Head of caudate nucleus (tissue), 42 donors: ENCODE results near the gene NEU4.
A peak's percentile ranks its signal among the peaks of the same experiment; 100 is the strongest.

Source experiments
- DNase-seq, 42 donors: peaks; one replicate each; pipeline versions ENCODE4 v3.0.0 to v3.0.0-alpha.2; 2020 to 2021; ENCODE audit warnings: mixed read lengths in 7 of 42
- intact Hi-C: fragments of 100-400 bp; cut with DNase I; formaldehyde crosslinking; loops from one replicate; pipeline ENCODE4 v1.15.0; 2022

The NEU4 gene

GRCh38 chr2:241842620-241843211 is 33.7 kb downstream of the NEU4 start:
- DNase-seq: peak in 17 of 42 donors; percentile 16 to 63 (median 33)
- intact Hi-C loops: no loop called here

DNA sequence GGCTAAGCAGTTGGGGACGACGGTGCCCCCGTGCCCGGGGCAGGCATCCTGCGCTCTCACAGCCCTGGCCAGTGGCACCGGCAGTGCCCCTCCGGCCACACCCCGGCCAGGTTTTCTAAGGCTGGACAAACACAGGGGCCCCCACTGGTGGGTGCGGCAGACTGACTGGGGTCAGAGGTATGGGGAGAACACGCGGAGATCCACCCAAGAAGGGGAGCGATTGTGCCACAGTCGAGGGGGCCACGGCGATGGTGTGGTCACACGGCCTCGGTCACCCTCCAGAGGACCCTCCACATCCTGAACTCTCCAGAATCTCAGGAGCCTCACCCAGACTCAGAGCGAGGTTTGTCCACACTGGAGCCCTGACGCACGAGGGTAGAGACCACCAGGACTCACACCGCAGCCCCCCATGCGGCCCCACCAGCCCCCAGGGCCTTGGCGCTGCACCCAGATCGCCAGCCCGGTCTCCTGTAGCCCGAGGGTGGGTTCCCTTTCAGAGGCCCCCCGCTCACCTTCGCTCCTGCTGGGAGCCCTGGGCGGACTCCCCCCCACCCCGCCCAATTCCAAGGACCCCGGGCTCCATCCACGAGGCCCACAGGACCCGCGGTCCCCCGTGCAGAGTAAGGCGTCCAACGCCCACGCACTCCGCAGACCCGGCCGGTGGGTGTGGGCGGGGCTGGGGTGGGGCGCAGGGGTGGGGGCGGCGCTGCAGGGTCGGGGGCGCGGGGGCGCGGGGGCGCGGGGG is 34.5 kb downstream of the NEU4 start:
- peak in 1 of 42 donors; percentile 28 for DNase-seq
- intact Hi-C loops: no loop called here

- intact Hi-C loops: no loop called here
- peak in 28 of 42 donors; percentile 25 to 75 (median 48) for DNase-seq
These were observed 35.2 kb downstream of the NEU4 start for GRCh38 chr2:241844066-241844728.

DNA sequence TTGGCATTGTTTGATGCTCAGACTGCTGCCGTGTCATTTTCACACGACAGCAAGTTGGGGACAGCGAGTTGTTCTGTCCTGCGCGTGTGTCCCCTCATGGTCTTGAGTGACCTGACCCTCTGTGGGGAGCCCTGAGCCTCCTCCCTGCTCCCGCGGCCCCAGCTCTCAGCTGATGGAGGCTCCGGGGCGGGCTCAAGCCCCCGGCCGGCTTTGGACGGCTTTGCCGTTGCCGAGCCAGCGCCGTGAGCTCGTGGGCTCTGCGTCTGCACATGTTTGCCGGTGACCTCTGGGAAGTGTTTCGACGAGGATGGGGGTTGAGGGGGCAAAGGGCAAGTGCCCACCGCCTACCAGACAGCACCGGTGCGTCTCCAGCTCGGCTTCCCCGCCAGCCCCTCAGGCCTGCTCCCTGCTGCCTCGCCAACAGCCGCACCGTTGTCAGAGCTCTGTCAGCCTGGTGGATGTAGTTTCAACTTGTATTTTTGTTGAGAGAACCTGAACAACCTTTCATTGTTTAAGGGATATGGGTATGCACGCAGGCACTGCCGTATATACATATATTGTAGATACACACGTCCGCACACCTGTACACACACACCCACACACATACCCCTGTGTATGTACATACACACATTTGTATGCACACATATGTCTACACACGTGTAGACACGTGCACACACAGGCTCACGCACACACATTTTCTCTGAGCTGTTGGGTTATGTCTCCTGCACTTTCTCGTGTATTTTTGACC is 36.0 kb downstream of the NEU4 start:
- intact Hi-C loops: no loop called here
- DNase-seq: peak in 1 of 42 donors; percentile 11

DNA sequence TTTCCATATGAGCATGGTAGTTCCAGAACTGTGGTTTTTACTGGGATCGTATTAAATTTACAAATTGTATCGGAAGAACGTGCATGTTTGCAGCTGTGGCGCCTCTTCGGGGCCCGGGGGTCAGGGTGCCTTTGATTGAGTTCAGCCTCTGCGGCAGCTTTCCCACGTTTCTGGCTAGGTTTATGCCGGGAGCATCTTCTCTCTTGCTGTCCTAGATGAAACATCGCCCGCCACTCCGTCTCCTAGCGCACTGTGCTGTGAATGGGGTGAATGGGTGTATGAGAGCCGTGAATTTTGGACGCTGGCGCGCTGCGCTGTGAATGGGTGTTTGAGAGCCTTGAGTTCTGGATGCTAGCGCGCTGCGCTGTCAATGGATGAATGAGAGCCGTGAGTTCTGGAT is 37.4 kb downstream of the NEU4 start:
- no peak for DNase-seq
- intact Hi-C loops: no loop called here

GRCh38 chr2:241848761-241849615 is 40.0 kb downstream of the NEU4 start:
- intact Hi-C loops: no loop called here
- peak in 1 of 42 donors; percentile 11 for DNase-seq

DNA sequence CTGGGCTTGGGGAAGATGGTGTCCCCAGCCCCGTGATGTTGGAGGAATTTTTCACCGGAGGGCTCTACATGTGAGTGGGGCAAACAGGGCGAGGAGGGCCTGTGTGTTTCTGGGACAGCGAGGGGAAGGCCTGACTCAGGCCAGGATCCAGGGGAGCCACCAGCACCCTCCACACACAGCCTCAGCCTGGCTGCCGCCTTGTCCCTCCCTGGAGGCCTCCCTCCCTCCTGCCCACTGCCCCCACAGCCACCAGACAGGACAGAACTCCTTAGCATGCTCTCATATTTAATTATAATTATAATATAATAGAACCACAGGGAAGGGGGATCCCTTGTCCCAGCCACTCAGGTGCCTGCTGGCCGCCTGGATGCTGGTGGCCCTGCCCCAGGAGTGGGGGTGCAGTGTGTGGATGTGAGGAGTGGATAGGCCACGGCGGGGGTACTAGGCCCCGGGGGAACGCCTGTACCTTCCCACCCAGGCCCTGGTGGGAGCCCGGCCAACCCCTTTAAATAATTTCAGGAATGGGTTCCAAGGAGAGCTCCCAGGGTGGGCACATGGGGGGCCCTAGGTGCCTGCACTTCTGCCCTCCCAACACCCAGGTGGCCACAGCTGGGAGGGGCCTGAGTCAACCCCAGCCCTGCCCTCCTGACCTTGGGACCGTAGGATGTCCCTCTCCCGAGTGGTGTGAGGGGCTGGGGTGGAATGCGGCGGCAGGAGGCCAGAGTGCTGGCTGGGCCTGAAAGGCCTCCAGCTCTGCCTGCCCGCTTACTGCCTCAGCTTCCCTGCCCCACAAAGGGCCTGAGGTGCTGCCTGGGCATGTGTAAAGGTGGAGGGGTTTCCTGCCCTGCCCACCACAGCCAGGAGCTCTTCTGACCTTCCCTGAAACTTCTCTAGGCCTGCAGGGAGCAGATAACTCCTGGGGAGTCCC is 40.9 kb downstream of the NEU4 start:
- intact Hi-C loops: no loop called here
- DNase-seq: peak in 1 of 42 donors; percentile 11

DNA sequence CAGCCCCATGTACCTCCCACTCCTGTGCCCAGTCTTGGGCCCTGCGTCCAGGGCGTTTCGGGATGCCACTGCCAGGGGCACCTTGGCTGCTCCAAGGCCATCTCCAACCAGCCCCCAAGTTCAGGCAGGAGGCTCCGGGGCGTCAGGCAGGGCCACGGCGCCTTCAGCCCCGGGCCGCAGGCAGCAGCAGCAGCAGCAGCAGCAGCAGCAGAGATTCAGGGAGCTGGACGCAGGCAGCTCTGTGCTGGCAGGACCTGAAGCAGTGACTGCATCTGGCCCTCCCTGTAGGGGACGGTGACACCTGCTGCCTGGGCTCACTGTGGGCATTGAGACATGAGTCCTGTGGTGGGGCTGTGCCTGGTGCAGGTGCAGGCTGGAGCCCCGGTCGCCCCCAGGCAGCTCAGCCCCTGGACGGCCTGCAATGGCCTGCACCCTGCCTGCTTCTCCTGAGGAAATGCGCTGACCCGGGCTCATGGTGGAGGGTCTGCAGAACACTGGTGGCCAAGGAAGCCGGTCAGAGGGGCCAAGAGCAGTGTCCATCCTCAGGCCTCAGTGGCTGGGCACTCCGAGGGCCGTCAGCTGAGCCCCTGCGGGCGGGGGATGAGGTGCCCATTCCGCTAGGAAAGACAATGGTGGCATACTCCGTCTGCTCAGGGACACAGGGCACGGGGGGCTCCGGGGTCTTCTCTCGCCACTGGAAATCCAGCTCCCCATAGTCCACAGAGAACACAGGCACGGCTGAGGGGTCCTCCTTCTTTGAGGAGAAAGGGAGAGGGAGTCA is 41.7 kb downstream of the NEU4 start:
- intact Hi-C loops: no loop called here
- peak in 1 of 42 donors; percentile 1 for DNase-seq

- peak in 3 of 42 donors; percentile 6 to 15 (median 7) for DNase-seq
- intact Hi-C loops: no loop called here
These were observed 42.5 kb downstream of the NEU4 start for GRCh38 chr2:241851325-241852115.

- DNase-seq: peak in 6 of 42 donors; percentile 2 to 29 (median 22)
- intact Hi-C loops: no loop called here
These were observed 43.4 kb downstream of the NEU4 start for GRCh38 chr2:241852116-241852980.

- DNase-seq: peak in 6 of 42 donors; percentile 1 to 23 (median 12)
- intact Hi-C loops: no loop called here
These were observed 44.1 kb downstream of the NEU4 start for GRCh38 chr2:241852981-241853631.

- DNase-seq: peak in 8 of 42 donors; percentile 6 to 67 (median 33)
- intact Hi-C loops: no loop called here
These were observed 44.8 kb downstream of the NEU4 start for GRCh38 chr2:241853651-241854341.

DNA sequence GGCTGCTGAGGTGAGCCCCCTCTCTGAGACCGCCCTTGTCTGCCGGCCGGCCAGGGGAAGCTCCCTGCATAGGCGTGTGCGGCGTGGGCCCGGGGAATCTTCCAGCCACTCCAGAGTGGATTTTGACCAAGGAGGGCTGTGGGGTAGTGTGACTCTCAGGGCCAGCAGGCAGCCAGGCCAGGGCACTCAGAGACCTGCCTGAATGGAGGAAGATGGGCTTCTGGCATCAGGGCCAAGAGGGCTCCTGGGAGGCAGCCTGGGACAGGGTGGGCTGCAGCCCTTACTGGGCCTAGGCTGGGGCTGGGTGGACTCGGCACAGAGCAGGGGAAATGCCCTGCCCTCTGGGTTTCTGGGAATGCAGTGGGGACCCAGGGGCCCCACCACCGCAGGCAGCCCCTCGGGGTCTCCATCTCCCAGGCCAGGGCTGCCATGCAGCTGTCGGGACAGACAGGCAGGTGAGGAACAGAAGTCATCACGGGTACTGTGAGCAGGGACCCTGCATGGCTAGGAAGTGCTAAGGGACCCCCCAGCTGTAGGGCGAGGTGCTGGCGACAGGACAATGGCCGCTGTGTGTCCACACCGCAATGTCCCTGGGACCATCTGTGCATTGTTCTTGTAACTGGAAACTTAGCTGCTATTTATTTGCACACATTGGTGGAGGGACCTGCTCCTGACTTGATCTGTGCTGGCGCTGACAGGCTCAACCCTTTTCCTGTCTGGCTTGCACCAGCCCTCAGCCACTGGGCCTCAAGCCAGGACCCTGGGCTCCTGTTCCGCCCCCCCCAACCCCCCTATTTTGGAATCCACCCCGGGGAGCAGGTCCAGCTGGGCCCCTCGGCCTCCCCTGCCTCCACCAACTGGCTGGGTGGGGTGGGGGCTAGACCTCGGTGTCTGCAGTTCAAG is 45.6 kb downstream of the NEU4 start:
- intact Hi-C loops: no loop called here
- DNase-seq: peak in 6 of 42 donors; percentile 12 to 33 (median 27)
